SIG-M5 treated with dmso at 0.1 percent for 504 hours (cell line): ENCODE measurements around the gene AK8.
A peak's percentile ranks its signal among the peaks of the same experiment; 100 is the strongest.

Experiments
- DNase-seq: peaks from one replicate; lab custom pipeline; 2025; ENCODE audit not compliant: unreplicated experiment; lab: John Stamatoyannopoulos, UW

The AK8 gene

DNA sequence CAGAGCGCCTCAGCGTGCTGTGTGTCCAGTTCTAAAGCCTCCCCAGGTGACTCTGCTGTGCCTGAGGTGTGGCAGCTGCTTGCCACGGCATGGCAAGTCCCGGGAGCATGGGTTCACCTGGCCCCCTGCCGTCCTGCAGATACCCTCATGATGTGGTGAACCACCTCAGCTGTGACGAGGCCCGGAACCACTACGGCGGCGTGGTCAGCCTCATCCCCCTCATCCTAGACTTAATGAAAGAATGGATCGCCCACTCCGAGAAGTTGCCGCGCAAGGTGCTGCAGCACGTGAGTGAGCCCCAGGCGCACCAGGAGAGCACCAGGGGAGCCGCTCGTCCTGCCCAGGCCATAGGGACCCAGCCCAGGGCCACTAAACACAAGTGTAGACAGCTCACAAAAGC lies 10.1 kb upstream of the AK8 start:
- no peak for DNase-seq

GRCh38 chr9:132887181-132888120 lies 9.4 kb upstream of the AK8 start:
- DNase-seq = no peak

- no peak for DNase-seq
These were observed 8.2 kb upstream of the AK8 start for GRCh38 chr9:132886334-132886725.

GRCh38 chr9:132885720-132886333 lies 7.7 kb upstream of the AK8 start:
- DNase-seq = peak; percentile 17

GRCh38 chr9:132883349-132884294 lies 5.5 kb upstream of the AK8 start:
- DNase-seq = no peak

- DNase-seq = no peak
These were observed 4.5 kb upstream of the AK8 start for GRCh38 chr9:132882616-132883015.

DNA sequence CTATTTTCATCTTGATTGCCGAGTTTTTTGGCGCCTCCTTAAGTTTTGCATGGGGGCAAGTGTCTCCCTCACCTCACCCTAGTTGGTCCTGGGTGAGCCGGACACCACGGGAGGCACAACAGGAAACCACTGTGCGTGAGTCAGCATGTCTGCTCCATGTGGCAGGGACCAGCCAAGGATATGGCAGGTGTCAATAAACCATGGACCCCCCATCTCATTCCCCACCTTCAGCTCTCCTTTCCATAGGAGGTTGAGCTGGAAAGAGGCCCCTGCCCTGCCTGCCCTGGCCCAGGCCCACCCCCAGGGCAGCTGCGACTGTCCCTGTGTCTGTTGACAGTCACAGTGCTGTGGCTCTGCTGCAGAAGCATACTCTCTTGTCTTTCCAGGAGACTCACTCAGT lies 3.7 kb upstream of the AK8 start:
- DNase-seq = no peak

GRCh38 chr9:132880324-132880661 lies 2.2 kb upstream of the AK8 start:
- DNase-seq = no peak

GRCh38 chr9:132879457-132880323 lies 1.6 kb upstream of the AK8 start:
- peak; percentile 11 for DNase-seq

- DNase-seq = no peak
These were observed 792 bp upstream of the AK8 start, which contains the start of gene SPACA9 for GRCh38 chr9:132878695-132879456. Gene SPACA9, plus strand, starts transcription at chr9:132878898. Its CDS starts 5,050 bp downstream, at chr9:132883948.

GRCh38 chr9:132877458-132877823 lies 643 bp downstream of the AK8 start:
- no peak for DNase-seq

DNA sequence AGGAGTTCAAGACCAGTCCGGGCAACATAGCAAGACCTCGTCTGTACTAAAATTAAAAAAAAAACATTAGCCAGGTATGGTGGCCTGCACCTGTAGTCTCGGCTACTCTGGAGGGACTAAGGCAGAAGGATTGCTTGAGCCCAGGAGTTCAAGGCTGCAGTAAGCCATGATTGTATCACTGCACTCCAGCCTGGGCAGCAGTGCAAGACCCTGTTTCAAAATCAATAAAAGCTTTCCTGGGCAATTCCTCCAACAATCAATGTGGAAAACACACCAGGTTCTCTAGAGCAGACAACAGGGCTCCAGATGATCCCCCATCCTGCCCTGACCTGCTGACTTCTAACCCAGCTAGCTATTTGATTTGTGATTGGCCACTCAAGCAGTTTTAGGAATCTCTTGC lies 1.2 kb downstream of the AK8 start:
- no peak for DNase-seq

DNA sequence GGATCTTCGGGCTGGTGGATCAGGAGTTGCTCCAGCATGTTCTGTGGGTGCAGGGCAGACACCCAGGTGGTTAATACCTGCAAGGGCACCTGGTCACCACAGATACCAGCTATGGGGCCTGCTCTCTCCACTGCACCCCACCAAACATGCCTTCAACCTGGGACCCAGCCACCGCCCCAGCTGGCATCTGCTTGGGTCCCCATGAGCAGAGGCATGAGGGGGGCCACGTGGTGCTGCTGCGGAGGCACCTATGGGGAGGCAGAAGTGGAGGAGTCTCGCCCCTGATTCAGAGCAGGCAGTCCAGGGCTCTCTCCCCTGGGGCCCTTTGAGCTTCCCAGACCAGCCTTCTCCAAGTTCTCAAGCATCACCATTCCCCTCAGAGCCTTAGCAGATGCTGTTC lies 2.9 kb downstream of the AK8 start:
- DNase-seq = no peak

DNA sequence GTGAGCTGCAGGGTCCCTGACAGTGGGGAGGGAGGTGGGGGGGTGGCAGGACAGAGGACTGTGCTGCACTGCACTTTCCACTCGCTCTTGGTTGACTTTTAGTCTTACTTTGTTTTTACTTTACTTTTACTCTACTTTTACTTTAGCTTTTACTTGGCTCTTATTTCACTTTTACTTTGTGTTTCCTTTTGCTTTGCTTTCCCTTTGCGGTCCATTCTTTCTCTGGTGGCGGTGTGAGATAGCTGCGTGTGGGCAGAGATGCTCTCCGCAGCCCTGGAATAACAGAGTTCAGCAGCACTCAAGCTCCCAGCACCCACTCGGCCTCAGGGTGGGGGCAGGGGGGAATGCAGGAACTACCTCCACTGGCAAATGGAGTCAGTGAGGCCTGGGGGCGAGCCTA lies 4.7 kb downstream of the AK8 start:
- DNase-seq = no peak

DNA sequence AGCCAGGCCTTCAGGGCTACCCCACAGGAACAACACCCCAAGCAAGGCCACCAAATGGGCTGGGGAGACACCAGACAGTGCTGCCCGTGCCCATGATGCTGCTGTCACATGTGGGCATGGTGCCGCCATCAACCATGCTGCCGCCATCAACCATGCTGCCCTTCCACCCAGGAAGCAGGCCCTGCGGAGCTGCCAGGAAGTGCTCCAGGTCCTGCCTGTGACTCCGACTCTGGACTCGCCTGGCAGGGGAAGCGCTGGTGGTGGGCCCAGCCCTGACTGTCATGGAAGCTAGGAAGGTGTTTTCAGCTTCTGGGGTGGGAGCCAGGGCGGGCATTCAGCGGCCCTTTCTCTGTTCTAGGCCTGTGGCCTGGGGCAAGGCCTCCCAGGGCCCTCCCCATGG lies 8.8 kb downstream of the AK8 start:
- no peak for DNase-seq

GRCh38 chr9:132866898-132867297 lies 11.2 kb downstream of the AK8 start:
- no peak for DNase-seq

DNA sequence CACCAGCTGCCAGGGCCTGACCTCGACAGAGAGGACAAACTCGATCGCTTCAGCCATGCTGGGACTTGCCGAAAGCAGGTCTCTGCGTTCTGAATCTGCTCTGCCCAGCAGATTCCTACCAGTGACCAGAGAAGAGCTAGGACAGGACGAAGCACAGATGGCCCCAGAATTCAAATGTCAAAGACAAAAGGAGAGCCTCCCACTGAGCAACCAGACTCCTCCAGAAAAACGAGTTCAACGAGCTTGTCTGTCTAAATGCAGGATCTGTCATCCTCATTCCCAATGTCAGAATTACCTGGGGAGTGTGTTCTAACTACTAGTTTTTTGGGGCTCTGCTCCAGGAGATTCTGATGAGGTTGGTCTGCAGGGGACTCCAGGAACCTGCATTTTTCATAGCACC lies 13.4 kb downstream of the AK8 start:
- peak; percentile 1 for DNase-seq

GRCh38 chr9:132864277-132864676 lies 13.8 kb downstream of the AK8 start:
- no peak for DNase-seq

GRCh38 chr9:132863096-132863495 lies 15.0 kb downstream of the AK8 start:
- no peak for DNase-seq

- DNase-seq = no peak
These were observed 15.6 kb downstream of the AK8 start for GRCh38 chr9:132862533-132862932.
